Measurements from ENCODE around the gene SLC6A15.

The SLC6A15 gene

DNA sequence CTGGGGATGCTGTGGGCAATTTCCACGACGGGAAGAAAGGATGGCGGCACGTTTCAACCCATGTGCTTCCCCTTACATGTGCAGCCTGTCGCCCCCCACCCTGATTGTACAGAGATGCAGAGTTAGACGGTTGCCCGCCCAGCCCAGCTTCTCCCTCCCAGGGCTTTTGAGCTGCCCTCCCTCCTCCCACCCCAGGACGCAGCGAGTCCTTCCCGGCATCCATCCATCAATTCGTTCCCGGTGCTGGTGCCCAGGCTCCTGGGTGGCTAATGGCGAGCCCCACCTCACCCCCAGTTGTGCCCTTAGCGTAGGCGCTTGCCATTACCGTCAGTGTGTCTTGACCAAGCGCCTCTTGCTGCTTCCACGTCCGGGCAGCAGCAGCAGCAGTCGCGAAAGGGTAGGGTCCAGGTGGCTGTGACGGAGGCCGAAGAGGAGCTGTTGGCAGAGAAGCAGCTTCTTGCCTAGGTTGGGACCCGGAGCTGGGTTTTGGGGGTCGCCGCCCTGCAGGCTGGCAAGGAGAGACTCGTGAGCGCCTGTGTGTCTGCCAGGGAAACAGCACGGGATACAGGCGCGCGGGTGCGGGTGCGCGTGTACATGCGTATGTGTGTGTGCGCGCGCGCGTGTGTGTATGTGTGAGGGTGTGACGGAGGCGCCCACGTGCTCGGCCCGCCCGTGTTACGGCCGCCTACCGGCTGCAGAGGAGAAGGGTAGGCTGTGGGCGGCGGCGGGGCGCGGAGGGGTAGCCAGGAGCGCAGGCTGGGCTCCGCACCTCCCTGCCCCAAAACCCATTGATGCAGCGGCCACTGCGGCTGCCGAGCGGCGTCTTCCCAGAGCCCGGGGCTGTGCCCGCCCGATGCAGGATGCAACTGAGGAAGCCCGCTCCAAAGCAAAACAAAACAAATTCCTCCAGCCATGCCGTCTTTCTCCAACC lies at the start of gene SLC6A15:
Gene SLC6A15, minus strand, starts transcription at position 602 of the 931 bp plus-strand sequence. CDS start 20,679 bp downstream, outside the sequence.
- peak; percentile 55 to 86 for DNase-seq

DNA sequence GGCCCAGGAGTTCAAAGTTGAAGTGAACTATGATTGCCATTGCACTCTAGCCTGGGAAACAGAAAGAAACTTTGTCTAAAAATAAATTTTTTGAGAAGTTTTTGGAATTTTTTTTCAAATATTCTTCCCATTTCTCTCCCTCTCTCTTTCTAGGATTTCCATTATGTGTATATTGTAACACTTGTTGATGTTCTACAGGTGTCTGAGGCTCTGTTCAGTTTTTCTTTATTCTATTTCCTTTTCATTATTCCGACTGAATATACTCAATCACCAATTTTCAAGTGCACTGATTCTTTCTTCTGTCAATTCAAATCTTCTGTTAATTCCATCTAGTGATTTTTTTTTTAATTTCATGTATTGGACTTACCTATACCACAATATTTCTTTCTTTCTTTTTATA lies 48.3 kb upstream of the SLC6A15 start:
- DNase-seq: no peak

DNA sequence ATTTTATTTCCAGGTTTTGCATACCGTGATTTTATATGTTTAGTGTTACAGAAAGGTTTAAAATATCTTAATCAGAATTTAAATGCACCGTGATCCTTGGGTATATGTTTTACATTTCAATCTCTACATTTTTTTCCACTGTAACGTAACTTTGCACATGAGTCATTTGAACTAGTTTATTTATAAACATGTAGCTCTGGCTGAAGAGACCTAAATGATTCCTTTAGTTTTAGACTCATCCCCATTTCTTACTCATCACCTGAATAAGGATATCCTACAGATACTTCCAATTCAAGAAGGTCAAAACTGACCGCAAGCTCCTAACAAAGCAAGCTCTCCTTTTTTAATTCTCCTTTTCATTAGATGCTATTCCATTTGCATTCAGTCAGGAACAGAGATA lies 42.7 kb upstream of the SLC6A15 start:
- no peak for DNase-seq

- DNase-seq: no peak
Observed at GRCh38 chr12:84954415-84954814, 41.8 kb upstream of the SLC6A15 start.

GRCh38 chr12:84950971-84951546 lies 38.5 kb upstream of the SLC6A15 start:
- no peak for DNase-seq

DNA sequence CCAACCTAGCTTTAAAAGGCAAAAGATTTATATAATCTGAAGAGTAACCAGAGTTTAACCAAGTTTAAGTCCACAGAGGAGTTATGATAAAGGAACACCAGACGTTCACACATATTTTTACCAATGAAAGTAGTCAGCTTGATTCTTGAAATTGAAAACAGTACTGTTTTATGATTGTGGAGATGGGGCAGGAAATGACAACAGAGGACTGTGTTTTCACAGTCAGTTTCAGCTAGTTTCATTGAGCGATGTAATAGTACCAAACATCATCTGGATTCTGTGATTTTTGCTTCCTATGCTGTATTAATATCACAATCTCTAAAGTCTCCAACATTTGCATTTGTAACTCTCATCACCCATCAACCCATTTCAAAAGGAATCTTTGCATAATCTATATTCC lies 34.2 kb upstream of the SLC6A15 start:
- DNase-seq: no peak

DNA sequence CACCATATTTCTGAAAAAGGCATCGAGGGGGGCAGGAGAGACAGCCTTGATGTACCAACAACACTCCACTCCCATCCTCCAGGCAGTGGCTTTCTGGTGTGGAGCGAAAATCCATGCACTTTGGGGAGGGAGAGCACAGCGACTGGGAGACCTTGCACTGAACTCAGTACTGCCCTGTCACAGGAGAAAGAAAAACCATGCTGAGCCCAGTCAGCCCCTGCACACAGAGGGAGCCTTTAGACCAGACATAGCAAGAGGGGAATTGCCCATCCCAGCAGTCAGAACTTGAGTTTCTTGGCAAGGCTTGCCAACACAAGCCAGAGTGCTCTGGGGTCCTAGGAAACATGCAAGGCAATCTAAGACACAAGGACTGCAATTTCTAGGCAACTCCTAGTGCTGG lies 24.8 kb upstream of the SLC6A15 start:
- DNase-seq: no peak

DNA sequence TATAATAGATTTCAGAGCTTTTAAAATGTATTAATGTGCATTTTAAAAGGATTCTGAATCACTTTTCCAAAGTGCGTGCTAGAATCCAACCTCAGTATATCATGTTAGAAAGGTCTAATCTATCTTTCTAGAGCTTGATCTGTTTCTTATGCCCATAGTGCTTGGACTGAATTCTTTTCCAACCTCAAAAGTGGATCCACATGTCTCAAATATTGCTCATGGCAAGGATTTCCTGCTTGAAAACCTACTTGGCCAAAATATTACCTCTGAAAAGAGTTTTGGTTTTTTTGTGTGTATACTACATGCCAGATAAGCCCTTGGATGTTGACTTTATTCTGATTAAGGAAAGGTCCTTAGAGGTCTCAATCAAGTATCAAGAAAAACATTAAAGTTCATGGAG lies 16.9 kb upstream of the SLC6A15 start:
- DNase-seq: no peak

GRCh38 chr12:84924981-84925380 lies 12.4 kb upstream of the SLC6A15 start:
- DNase-seq: no peak

DNA sequence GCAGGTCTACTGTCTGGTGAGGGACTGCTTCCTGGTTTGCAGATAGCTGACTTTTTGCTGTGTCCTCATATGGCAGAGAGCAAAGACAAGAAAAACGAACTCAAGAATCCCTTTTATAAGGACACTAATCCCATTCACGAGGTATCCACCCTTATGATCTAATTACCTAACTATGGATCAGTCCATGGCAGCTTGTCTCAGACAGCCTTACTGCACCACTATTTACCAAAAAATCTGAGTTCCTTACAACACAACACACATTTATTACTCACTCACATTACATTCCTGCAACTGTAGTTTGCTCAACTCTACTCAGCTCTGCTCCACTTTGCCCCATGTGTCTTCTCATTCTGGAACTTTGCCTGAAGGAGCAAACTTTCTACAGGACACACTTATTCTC lies 10.1 kb upstream of the SLC6A15 start:
- no peak for DNase-seq

DNA sequence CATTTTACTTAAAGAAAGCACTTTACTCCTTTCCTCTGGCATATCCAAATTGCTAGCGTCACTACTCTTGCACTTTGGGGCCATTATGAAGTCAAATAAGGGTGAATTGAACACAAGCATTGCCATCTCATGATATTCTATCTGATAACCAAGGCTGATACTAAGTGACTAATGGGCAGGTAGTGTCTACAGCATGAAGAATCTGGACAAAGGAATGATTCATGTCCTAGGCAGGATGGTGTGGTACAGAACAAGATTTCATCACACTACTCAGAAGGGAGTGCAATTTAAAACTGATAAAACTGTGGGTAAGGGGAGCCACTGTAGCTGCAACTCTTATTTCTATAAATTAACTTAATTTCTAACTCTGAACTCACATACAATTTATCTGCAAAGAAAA lies 7.7 kb upstream of the SLC6A15 start:
- no peak for DNase-seq

- DNase-seq: no peak
Observed at GRCh38 chr12:84919271-84919670, 6.7 kb upstream of the SLC6A15 start.

GRCh38 chr12:84913129-84913515 lies 523 bp upstream of the SLC6A15 start:
- no peak for DNase-seq

DNA sequence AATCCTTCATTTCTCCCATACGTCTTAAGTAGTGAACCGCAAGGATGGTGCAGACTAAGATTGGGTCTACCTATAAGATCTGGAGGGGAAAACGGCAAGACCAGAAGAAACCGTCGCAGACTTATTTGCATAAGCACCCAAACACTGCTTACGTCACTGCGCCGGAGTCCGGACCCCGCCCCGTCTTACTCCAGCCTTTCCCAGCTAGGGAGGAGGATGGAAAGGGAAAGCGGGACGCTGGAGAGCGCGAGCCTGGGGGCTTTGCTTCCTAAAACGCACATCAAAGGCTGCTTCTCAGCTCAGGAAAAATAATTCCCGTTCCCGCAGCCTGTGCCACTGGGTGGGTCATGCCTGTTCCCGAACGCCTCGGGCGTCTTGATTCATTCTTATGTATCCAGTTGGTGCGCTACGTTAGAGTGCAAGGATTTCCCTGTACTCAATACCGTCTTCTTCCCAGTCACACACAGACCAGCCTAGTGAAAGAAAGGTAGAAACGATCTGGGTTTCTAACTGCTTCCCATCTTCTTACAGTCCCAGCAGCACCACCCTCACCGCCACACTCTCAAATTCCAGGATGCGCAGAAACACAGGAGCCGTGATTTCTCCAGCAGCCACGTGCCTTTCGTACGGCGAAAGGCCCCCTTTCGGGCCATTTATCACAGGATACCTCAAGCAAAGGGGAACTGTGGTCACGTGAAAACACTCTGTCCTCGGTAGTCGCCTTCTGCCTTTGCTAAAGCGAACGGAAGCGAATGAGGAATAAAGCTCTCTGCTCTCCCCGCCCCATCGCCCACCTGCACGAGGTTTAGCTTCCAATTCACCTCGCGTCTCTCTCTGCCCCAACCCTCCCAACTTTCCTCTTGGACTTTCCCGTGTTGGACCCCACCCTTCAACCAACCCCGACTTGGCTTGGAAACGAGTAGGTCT lies 1.1 kb downstream of the SLC6A15 start:
- peak; percentile 34 to 47 for DNase-seq

GRCh38 chr12:84910549-84911241 lies 1.9 kb downstream of the SLC6A15 start:
- DNase-seq: no peak

GRCh38 chr12:84904051-84904450 lies 8.5 kb downstream of the SLC6A15 start:
- DNase-seq: no peak

DNA sequence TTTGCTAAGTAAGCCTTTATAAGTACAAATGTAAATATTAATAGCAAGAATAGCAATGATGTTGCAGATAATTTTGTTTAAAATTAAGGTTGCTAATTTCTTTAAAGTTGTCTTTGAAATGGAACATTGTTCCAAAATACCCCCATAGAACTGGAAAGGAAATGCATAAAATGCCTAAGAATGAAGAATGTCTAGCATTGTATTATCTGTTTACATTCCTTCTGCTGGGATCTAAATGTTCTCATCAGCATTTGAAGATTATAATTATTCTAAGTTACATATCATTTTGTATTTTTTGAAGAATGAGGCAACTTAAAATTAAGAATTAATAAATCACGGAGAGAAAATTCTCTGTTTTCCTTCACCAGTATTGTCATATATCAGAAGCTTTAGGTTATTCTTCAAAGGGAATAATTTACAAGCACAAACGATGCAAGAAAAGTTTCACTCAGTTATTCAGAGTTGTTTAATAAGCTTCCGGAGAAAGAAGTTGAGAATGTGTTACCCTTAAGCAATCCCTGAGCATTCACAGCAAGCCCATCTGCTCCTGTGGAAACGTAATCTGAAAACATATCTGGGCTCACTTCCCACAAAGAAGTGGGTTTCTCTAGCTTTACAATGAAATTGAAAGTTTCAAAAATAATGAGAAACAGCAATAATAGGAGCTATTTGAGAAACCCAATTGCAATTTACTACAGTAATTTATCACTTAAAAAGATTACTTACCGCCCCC lies 21.3 kb downstream of the SLC6A15 start:
- no peak for DNase-seq

DNA sequence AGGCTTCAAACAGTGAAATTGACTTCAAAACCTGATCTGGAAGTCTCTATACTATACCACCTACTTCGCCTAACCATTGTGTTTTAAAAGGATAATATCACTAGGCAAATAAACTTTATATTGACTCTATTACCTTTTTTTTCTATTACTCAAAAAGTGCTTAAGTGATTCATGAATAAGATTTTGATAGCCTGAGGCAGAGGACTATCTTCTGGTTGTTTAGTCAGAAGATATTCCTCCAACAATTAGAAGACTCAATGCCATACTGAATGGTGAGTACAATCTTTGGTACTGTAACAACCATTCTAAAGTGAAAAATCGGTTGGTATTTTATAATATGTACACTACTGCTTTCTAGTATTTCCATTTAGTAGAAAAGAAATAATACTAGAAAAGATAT lies 22.8 kb downstream of the SLC6A15 start:
- no peak for DNase-seq

DNA sequence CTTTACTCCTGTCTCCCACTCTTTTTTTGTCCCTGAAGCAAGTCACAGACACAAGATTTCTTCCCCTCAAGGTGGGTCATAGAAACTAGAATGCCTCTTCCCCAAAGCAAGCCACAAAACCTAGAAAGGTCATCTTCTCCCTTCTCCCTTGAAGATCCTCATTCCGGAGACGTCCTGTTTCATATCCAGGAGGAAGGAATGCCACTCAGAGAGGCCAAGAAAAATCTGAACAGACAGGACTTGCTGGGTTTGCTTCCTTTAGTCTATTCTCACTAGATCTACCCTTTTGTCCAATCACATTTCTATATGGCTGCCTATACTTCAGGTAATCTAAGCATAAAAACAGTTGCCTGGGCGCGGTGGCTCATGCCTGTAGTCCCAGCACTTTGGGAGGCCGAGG lies 23.7 kb downstream of the SLC6A15 start:
- DNase-seq: no peak

DNA sequence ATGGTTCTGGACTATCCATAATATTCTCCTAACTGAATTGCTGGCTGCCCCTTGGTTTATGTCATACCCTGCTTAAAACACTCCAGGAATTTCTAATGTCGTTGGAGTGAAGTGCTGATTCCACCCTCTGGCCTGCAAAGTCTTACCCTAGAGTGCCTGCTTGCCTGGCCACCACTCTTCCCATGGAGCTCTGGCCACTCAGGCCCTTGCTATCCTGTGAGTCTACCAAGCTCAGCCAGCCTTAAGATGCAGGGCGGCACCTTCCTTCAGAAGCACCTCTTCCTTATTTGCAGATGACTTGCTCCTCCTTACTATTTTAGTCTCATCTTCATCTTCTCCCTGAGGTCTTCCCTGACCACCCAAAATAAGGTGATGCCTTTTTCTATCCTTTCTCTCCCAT lies 35.3 kb downstream of the SLC6A15 start:
- no peak for DNase-seq

- DNase-seq: no peak
Observed at GRCh38 chr12:84875241-84875640, 37.4 kb downstream of the SLC6A15 start.

DNA sequence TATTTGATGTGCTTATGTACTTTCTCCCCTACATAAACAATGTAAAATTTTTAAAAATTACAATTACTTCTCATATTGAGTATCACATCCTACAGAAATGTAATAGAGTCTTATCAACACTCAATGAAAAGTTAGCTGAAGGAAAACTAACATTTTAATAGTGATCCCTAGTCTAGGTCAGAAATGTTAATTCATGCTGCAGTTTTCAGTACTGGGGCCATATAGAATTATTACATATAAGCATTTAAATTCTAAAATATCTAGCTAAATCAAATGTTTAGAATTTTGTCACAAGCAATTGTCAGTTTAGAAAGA lies 37.8 kb downstream of the SLC6A15 start:
- DNase-seq: no peak
